Lower lobe of right lung (tissue), 2 donors: ENCODE data around the gene ABCA3. TPM values are rescaled to one million over a fixed set of nuclear protein-coding genes. Genes with fewer than 3 reads are reported as not detected.

Experiments used
- ATAC-seq, 2 donors: fragments of 200-7000 bp; cut with Tn5 transposase; one replicate each; pipeline ENCODE4 v1.9.1; 2020 to 2022; ENCODE audit warnings: mild to moderate bottlenecking in 2 of 2, moderate library complexity in 2 of 2
- DNase-seq: peaks from one replicate; pipeline ENCODE4 v3.0.0-alpha.2; 2020
- H3K27ac ChIP-seq: fragments of 200-600 bp; one replicate; pipeline ENCODE4 v1.8.0; 2022
- H3K27me3 ChIP-seq: fragments of 200-600 bp; one replicate; pipeline ENCODE4 v1.8.0; 2022; ENCODE audit warnings: low read depth
- H3K36me3 ChIP-seq: fragments of 200-600 bp; one replicate; pipeline ENCODE4 v1.8.0; 2022; ENCODE audit warnings: mild to moderate bottlenecking
- H3K4me1 ChIP-seq: fragments of 200-600 bp; one replicate; pipeline ENCODE4 v1.8.0; 2022
- H3K4me3 ChIP-seq: fragments of 200-600 bp; one replicate; pipeline ENCODE4 v1.8.0; 2022; ENCODE audit warnings: mild to moderate bottlenecking
- H3K9me3 ChIP-seq: fragments of 200-600 bp; one replicate; pipeline ENCODE4 v1.8.0; 2022
- intact Hi-C: fragments of 100-400 bp; cut with DNase I; formaldehyde crosslinking; loops from one replicate; pipeline ENCODE4 v1.11.0; 2022
- total RNA-seq: library from RNA; stranded (reverse); fragmentation: NEBNext Ultra II Directional; extraction: Animal tissue kit (Norgen Biotek cat#: 25700); gene quantifications from one replicate; pipeline ENCODE4 v1.2.1, GENCODE V29; 2021
- TF ChIP-seq, protein P1 (sequence below): fragments of 200-600 bp; IDR thresholded peaks from one replicate; pipeline ENCODE4 v1.8.0; 2022; ENCODE audit warnings: antibody characterized with exemption, mild to moderate bottlenecking
- donor health status: DM: no; HTN: yes; CAD: no; lungs with severe emphysema.

ABCA3 gene
- total RNA-seq, 1 donor from 2014 or later: 491 TPM

GRCh38 chr16:2372684-2373083, 32.2 kb upstream of the ABCA3 start:
- no peak for DNase-seq
- H3K36me3 ChIP-seq: no peaks in the 10 kb centered on the region
- intact Hi-C loops: no loop called here
- TF ChIP-seq, protein P1, sequence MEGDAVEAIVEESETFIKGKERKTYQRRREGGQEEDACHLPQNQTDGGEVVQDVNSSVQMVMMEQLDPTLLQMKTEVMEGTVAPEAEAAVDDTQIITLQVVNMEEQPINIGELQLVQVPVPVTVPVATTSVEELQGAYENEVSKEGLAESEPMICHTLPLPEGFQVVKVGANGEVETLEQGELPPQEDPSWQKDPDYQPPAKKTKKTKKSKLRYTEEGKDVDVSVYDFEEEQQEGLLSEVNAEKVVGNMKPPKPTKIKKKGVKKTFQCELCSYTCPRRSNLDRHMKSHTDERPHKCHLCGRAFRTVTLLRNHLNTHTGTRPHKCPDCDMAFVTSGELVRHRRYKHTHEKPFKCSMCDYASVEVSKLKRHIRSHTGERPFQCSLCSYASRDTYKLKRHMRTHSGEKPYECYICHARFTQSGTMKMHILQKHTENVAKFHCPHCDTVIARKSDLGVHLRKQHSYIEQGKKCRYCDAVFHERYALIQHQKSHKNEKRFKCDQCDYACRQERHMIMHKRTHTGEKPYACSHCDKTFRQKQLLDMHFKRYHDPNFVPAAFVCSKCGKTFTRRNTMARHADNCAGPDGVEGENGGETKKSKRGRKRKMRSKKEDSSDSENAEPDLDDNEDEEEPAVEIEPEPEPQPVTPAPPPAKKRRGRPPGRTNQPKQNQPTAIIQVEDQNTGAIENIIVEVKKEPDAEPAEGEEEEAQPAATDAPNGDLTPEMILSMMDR: no peak
- H3K9me3 ChIP-seq: no peaks in the 10 kb centered on the region
- no peaks in the 10 kb centered on the region for H3K4me1 ChIP-seq
- H3K4me3 ChIP-seq: no peak overlapping the region
- peaks cover 4% of the 10 kb centered on the region for H3K27me3 ChIP-seq
- peak in 1 of 2 donors; percentile 46 for ATAC-seq
- H3K27ac ChIP-seq: no peak overlapping the region

- Histone ChIP-seq H3K27me3 (peaks cover 4% of the 10 kb centered on the region), H3K36me3 (no peaks in the 10 kb centered on the region), H3K4me1 (no peaks in the 10 kb centered on the region), H3K4me3 (no peak overlapping the region), H3K9me3 (no peaks in the 10 kb centered on the region), H3K27ac (no peak overlapping the region)
- intact Hi-C loops: no loop called here
- ATAC-seq (no peak), DNase-seq (no peak)
- TF ChIP-seq, protein P1: no peak
Measured at GRCh38 chr16:2371421-2371820, 30.9 kb upstream of the ABCA3 start.

DNA sequence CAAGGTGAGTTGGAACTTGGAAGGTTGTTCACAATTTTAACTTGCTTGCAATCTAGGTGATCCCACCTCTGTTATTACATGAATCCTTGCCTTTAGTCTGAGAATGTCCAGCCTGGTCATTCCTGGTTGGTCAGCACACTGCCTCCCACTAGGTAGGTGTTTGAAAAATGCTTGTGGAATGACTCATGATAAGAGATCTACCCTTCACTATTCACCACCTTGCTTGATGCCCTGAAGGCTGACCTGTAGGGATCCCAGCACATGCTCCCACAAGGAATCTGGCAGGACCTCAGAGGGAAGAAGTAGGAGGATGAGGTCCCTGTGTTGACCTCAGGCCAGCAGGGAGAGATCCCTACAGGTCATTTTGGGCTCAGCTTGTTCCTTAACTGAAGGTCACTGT, 30.2 kb upstream of the ABCA3 start:
- ATAC-seq (no peak), DNase-seq (no peak)
- Histone ChIP-seq H3K27ac (no peak overlapping the region), H3K27me3 (peaks cover 4% of the 10 kb centered on the region), H3K9me3 (no peaks in the 10 kb centered on the region), H3K4me1 (no peaks in the 10 kb centered on the region), H3K4me3 (no peak overlapping the region), H3K36me3 (no peaks in the 10 kb centered on the region)
- intact Hi-C loops: no loop called here
- TF ChIP-seq, protein P1: no peak

DNA sequence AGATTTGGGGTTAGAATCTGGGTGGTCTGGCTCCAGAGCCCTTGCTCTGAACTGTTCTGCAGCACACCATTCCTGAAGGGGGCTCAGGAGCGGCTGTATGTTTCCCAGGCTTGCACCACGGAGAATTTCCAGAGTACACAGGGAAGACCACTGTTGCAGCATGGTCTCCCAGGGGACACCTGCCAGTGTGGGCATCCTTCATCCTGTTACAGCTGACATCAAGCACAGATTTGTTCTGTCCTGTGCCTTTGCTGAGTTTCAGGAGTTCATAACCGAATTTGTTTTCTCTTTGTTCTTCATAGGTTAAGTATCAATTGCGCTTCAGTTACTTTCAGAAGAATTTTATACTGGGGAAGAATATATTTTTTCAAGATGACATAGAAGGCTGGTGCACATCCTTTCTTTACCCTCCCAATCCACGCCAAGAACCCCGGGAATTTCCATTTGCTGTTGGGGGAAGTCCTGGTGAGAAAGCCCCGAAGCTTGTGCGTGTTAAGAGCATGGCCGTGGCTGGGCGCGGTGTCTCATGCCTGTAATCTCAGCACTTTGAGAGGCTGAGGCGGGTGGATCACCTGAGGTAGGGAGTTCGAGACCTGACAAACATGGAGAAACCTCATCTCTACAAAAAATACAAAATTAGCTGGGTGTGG, 26.3 kb upstream of the ABCA3 start:
- no peaks in the 10 kb centered on the region for H3K36me3 ChIP-seq

GRCh38 chr16:2365397-2366294, 25.1 kb upstream of the ABCA3 start:
- ATAC-seq (no peak), DNase-seq (no peak)
- Histone ChIP-seq H3K36me3 (no peaks in the 10 kb centered on the region), H3K4me3 (no peak overlapping the region), H3K27me3 (peaks cover 4% of the 10 kb centered on the region), H3K27ac (no peak overlapping the region), H3K4me1 (no peaks in the 10 kb centered on the region), H3K9me3 (no peaks in the 10 kb centered on the region)
- TF ChIP-seq, protein P1: no peak
- intact Hi-C loops: no loop called here

More for the DNA sequence above, 26.3 kb upstream of the ABCA3 start:
- H3K27me3 ChIP-seq: peaks cover 4% of the 10 kb centered on the region
- no peak overlapping the region for H3K27ac ChIP-seq
- no peaks in the 10 kb centered on the region for H3K4me1 ChIP-seq
- TF ChIP-seq, protein P1: no peak
- ATAC-seq: no peak
- no peaks in the 10 kb centered on the region for H3K9me3 ChIP-seq
- H3K4me3 ChIP-seq: no peak overlapping the region
- DNase-seq: no peak
- intact Hi-C loops: no loop called here
